ENCODE measurements around the gene PCSK6. TPM values are rescaled to one million over a fixed set of nuclear protein-coding genes. Genes with fewer than 3 reads are reported as not detected.

Gene PCSK6
- total RNA-seq, 1 experiment from 2014 or later: 10.6 TPM

GRCh38 chr15:101454365-101454764 lies 35.1 kb downstream of the PCSK6 start:
- CTCF ChIA-PET: no interaction called here
- ATAC-seq (no peak), DNase-seq (ENCODE audit: low read depth, low spot score) (no peak)
- BruUV-seq (replicated peaks): no TSS peak
- Histone ChIP-seq H3K4me1 (ENCODE audit: control insufficient read depth, insufficient read depth, low read length) (peaks cover 5% of the 10 kb centered on the region; the same call in 1 of the 2 replicates), H3K27ac (ENCODE audit: low read length) (no peak overlapping the region), H3K9me3 (ENCODE audit: control insufficient read depth, insufficient read depth, low read depth, low read length) (no peaks in the 10 kb centered on the region), H3K4me3 (ENCODE audit: low read depth in 2 of 2, low read length in 2 of 2) (no peak overlapping the region), H3K27me3 (ENCODE audit: control insufficient read depth, insufficient read depth, low read length) (no peaks in the 10 kb centered on the region), H3K36me3 (ENCODE audit: control insufficient read depth, insufficient read depth, low read length) (no peaks in the 10 kb centered on the region)
- intact Hi-C loops (cut with micrococcal nuclease; ENCODE audit: unreplicated experiment) (no loop called here), in situ Hi-C loops (cut with HindIII; ENCODE audit: low pct_unique_long_range_greater_than_20kb, low sequenced_read_pairs) (no loop called here)
- TF ChIP-seq REST (IDR thresholded peaks at IDR 0.05; ENCODE audit: insufficient read depth in 1 of 2, low read depth in 2 of 2, low read length in 1 of 2) (no peak), CTCF (IDR thresholded peaks at IDR 0.05) (no peak), POLR2AphosphoS5 (IDR thresholded peaks at IDR 0.05; ENCODE audit: low read depth, low read length) (no peak), SIN3A (IDR thresholded peaks at IDR 0.05; ENCODE audit: borderline replicate concordance, insufficient read depth, low read depth, low read length) (no peak), TCF7L2 (IDR thresholded peaks at IDR 0.05; ENCODE audit: low read depth, low read length) (no peak)
- POLR2A ChIA-PET: no interaction called here

GRCh38 chr15:101453123-101454120 lies 36.1 kb downstream of the PCSK6 start:
- Histone ChIP-seq H3K4me3 (ENCODE audit: low read depth in 2 of 2, low read length in 2 of 2) (no peak overlapping the region), H3K27me3 (ENCODE audit: control insufficient read depth, insufficient read depth, low read length) (no peaks in the 10 kb centered on the region), H3K36me3 (ENCODE audit: control insufficient read depth, insufficient read depth, low read length) (no peaks in the 10 kb centered on the region), H3K27ac (ENCODE audit: low read length) (no peak overlapping the region), H3K4me1 (ENCODE audit: control insufficient read depth, insufficient read depth, low read length) (peaks cover 5% of the 10 kb centered on the region; the same call in 1 of the 2 replicates), H3K9me3 (ENCODE audit: control insufficient read depth, insufficient read depth, low read depth, low read length) (no peaks in the 10 kb centered on the region)
- ChIA-PET CTCF (interaction anchor here (0.5 kb wide), 1 partner anchor 146 kb away, joined by 4 read pairs; no protein-coding TSS in a partner anchor), POLR2A (no interaction called here)
- in situ Hi-C loops (cut with HindIII; ENCODE audit: low pct_unique_long_range_greater_than_20kb, low sequenced_read_pairs) (no loop called here), intact Hi-C loops (cut with micrococcal nuclease; ENCODE audit: unreplicated experiment) (no loop called here)
- ATAC-seq (no peak), DNase-seq (ENCODE audit: low read depth, low spot score) (no peak)
- BruUV-seq (replicated peaks): no TSS peak
- TF ChIP-seq TCF7L2 (IDR thresholded peaks at IDR 0.05; ENCODE audit: low read depth, low read length): no peak
- TF ChIP-seq CTCF (IDR thresholded peaks at IDR 0.05): no peak
- TF ChIP-seq POLR2AphosphoS5 (IDR thresholded peaks at IDR 0.05; ENCODE audit: low read depth, low read length): no peak
- no peak for TF ChIP-seq REST (IDR thresholded peaks at IDR 0.05; ENCODE audit: insufficient read depth in 1 of 2, low read depth in 2 of 2, low read length in 1 of 2)
- TF ChIP-seq SIN3A (IDR thresholded peaks at IDR 0.05; ENCODE audit: borderline replicate concordance, insufficient read depth, low read depth, low read length): no peak

Measured in Panc1 (cell line).